Cerebellar nuclear complex (tissue), 1 donor: ENCODE measurements around the gene CCR5AS.
"Not testable (repeated sequence)": the region's sequence is repeated elsewhere in the genome, so short reads cannot be mapped to it uniquely, and the experiment has no call there.

Source experiments
- DNase-seq, 2 experiments: peaks; one replicate each; lab custom pipeline; 2025; lab: John Stamatoyannopoulos, UW

Gene CCR5AS

DNA sequence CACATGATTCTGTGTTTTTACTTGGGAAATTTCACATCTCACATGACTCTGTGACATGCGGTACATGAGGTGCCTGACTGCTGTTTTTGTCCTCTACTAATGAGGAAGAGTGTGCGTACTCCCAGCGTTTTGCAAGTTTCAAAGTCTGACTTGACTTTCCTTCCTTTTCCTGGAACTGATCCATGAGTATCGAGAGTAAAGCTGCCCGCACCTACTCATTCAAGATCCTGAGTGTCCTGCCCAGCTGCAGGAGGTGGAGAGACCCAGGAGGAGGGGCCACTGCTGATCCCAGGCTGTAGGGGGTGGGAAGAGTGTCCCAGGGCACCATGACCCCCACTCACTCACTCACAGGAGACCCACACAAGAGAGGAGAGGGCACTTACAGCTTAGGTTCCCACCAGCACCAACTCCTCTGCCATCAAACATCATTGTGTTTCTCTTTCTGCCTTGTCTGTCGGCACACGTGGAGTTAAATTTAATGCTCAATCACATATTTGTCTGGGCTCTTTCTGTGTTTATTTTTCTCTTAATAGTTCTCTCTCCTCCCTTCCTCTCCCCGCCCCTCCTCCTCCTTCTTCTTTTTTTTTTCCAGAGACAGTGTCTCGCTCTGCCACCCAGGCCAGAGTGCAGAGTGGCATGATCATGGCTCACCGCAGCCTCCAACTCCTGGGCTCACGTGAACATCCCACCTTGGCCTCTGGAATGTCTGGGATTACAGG is 1.4 kb downstream of the CCR5AS start:
- no peak for DNase-seq

DNA sequence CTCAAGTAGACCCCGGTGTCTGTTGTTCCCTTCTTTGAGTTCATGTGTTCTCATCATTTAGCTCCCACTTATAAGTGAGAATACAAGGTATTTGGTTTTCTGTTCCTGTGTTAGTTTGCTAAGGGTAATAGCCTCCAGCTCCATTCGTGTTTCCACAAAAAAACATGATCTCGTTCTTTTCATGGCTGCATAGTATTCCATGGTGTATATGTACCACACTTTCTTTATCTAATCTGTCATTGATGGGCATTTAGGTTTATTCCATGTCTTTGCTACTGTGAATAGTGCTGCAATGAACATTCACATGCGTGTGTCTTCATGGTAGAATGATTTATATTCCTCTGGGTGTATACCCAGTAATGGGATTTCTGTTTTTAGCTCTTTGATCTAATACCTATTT is 4.0 kb downstream of the CCR5AS start:
- not testable (repeated sequence) for DNase-seq

DNA sequence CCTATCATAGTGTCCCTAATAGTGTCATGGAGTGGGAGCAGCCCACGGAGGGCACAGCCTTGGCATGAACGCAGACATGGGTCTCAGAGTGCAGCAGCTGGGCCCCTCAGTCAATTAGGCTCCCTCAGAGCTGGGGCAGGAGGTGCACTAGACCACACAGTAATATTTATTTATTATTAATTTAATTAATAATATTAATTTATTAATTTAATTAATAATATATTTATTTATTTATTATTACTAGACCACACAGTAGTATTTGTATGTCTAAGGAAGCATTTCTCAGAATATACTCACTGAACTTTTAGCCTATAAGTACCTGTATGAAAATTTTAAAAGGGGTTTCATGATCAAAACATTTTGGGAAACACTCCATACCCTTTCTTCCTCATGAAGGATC is 5.3 kb downstream of the CCR5AS start:
- DNase-seq = no peak

DNA sequence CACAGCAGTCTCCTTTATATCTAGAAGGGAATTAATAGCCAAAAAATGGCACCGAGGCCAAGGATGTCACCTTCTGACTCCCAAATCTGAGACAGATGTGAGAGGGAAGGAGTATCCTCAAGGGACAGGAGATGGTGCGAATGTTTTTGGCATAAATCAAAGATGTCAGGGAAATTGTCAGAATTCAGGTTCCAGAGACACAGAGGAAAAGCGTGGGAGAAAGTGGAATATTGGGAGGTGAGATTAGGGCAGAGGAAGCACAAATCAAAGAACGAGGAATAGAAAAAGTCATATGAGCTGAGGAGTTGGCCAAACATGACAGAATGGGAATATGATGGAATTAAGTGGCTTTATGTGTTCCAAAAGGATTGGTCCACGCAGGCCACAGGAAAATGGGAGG is 6.0 kb downstream of the CCR5AS start:
- no peak for DNase-seq

DNA sequence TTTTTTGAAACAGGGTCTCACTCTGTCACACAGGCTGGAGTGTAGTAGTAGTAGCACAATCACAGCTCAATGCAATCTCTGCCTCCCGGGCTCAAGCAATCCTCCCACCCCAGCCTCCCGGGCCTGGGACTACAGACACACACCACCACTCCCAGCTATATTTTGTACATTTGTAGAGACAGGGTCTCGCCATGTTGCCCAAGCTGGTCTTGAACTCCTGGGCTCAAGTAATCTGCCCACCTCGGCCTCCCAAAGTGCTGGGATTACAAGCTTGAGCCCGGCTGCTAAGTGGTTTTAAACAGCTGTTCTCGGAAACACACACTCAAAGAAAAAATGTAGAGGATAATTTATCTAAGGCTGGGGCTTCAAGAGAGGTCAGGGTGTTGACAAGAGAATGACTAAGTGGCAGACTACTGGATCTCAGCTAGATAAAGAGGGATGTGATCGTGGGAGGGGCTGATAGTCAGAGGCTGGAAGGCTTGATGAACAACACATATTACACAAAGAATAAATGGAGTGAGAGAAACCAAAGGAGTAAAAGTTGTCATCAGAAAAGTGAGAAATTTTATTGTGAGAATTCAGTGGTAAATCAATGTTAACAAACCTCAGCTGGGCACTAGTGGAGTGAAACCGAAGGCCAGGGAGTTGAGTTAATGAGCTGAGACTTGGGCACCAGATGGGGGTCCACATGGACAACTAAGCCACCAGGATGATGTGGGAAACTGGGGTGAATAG is 6.7 kb downstream of the CCR5AS start:
- no peak for DNase-seq

DNA sequence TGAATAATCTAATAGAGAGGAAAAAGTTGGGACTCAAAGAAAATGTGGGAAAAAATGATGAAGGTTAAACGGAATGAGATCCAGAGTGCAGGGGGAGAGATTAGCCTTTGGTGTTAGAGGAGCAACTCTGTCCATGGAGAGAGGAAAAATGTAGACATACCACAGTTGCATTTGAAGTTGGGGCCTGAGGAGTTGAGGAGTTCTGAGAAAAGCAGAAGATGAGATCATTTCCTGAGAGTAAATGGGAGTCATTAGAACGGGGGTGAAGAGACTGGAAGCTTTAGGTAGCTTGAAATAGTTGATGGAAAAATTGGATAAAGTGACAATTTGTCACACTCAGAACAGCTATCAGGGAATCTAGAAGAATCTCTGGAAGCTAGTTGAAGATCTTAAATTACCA is 7.3 kb downstream of the CCR5AS start:
- no peak for DNase-seq

DNA sequence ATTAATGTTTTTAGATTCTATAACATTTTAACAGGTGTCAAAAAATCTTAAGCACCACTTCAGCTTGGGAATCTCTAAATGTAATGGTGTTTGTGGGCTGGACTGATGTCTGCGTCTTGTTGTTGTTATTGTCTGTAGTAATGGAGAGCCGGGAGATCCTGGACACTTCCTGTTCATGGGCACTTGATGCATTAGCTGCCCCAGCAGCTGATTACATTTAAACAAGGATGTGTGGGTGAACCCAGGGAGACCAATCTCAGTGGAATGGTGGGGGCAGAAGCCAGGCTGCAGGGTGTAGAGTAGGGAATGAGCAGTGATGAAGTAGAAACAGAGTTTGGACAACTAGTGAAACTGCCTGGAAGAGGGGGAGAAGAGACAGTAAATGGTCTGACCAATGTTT is 7.8 kb downstream of the CCR5AS start:
- no peak for DNase-seq

DNA sequence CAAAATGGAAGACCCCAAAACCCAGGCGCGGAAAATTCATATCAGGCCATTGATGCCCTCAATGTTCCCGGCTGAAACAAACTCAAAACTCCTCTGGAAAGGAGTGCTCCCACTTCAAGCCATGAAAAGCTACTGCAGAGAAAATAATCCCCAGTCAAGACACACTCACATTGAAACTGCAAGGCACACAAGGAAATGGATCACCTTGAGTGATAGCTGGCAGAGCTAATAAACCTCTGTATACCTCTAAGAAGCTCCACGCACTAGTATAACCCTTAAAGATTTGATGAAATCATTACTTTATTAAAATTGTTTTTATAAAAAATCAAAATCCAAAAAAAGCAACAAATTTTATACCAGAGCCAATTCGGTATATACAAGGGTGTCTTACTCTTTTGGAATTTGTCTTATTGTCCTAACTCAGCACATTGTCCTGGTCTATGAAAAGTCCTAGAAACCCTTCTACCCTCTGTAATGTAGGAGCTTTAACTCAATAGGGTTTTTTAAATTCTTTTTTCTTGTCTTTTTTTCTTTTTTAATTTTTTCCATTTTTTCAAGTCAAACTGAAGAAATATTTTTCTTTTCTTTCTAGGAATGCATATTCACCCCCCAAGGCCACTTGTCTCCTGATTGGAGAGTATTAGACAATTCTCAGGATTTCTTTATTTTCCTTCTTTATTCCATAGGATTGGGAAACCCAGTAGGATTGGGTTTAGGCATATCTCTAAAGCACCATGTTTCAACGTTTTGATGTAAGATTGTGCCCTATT is 8.5 kb downstream of the CCR5AS start:
- DNase-seq = no peak

DNA sequence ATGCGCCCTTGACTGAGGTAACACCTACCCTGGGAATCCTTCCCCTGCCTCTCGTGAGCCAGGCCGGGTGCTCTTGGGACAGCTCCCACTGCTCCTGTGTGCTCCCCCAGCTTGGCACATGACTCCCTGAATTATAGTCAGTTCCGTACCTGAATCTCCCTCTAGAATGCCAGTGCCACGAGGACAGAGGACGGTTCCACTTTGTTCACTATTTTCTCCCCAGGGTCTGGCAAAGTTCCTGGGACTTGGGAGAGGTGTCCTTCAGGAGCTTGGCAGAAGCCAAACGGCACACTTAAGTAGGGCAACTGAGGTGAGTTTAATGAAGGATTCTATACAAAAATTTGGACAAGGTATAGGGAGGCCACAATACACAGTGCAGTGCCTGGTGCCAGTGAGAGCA is 9.8 kb downstream of the CCR5AS start:
- DNase-seq = no peak

DNA sequence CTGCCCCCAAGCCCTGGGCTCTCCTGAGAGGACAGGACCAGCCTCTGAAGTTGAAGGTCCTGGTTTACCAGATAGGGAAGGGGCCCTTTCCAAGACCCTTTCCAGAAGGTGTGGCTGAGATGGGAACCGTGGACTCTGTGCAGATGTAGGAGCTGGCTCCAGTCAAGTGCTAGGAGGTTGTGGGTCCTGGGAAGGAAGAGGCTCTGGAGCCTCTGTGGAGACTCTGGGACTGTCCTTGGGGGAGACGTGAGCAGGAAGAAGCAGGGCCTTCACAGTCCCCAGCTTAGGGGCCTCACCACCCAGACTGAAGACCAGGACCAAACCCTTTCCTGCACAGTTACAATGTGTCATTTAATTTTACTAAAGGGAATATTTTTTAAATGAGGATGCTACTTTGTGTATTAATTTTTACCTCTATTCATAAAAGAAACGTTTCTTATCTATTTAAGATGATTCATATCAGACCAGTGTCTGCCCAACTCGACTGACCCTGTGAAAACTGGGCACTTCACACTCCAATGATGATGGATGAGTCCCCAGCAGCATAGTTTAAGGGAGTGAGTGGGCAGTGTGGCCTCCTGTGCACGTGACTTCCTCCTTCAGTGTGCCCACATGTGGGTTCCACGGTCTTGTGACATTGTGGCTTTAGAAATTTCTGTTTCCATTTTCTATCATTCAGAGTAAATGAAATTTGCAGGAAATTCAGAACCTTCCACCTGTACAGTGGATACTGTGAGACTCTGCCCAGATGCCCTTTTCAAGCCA is 10.9 kb downstream of the CCR5AS start:
- no peak for DNase-seq

DNA sequence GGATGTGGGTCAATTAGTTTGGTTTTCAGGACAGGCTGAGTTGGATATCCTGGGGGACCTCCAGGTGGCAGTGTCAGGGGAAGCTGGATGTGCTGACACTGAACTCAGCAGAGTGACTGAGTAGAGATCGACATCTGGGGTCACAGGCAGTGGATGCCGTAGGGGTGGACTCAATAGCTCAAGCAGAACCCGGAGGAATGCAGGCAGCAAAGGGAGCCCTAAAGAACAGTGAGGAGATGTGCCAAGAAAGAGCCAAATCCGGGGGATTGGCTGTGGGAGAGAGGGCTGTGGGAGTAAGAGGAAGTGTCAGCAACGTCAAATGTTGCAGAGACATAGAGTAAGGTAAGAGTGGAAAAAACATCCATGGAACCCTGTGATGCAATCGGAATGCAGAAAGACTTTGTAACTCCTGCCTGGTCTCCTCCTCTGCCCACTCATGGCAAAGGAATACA is 11.6 kb downstream of the CCR5AS start:
- no peak for DNase-seq

DNA sequence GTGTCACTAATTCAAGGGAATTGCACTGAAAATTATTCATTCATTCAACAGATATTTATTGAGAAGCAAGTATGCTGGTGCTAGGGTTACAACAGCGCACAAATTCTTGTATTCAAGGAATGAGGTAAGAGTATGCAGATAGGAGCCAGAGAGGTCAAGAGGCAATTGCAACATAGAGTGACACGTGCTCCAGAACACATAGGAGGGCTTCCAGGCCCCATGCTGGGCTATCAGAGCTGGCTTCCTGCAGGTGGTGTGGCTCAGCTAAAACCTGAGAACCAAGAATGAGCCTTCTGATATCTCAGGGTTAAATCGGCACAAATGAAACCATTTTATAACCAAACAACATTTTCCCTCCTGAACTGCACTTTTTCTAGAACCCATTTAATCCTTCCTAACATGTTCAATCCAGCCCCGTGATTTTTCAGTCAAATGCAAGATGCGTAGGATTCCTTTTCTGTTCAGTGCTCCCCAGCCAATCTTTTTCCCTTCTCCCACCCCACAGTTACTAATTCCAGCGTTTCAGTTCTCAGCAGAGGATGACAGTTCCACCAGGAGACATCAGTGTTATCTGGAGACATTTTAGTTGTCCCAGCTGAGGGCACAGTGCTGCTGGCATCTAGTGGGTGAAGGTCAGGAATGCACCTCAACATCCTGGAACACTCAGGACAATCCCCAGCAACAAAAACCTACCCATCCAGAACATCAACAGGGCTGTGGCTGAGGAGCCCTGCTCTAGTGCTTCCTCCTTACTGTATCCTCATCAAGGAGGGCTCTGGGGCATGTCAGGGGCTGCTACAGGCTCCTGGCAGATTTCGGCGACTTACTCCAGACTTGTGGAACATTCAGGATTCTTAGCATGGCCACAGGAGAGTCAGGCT is 13.1 kb downstream of the CCR5AS start:
- DNase-seq = no peak

DNA sequence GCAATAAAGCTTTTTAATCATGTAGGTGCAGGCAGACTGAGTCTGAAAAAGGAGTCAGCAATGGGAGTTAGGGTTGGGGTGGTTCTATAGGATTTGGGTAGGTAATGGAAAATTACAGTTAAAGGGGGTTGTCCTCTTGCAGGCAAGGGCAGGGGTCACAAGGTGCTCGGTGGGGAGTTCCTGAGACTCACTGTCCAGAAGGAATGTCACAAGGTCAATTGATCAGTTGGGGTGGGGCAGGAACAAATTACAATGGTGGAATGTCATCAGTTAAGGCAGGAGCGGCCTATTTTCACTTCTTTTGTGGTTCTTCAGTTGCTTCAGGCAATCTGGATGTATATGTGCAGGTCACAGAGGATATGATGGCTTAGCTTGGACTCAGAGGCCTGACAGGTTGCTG is 13.9 kb downstream of the CCR5AS start:
- no peak for DNase-seq

DNA sequence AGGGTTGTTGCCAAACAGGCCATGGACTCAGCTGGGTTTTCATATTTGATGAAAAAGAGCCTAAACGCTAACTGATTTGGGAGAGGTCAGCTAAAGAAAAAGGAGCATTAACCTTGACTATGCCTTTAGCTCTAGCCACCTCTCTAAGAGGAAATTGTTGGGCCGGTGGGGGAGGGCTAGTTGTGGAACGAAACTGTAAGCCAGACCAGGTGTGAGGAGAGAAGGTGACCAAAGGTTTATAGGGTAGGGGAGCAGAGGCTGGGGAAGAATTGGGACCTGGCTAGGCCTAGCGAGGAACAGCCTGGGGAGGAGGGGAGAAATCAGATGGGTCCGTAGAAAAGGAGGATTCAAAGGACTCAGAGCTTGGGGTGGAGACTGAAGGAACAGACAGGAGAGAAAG is 15.3 kb downstream of the CCR5AS start:
- DNase-seq = not testable (repeated sequence)

DNA sequence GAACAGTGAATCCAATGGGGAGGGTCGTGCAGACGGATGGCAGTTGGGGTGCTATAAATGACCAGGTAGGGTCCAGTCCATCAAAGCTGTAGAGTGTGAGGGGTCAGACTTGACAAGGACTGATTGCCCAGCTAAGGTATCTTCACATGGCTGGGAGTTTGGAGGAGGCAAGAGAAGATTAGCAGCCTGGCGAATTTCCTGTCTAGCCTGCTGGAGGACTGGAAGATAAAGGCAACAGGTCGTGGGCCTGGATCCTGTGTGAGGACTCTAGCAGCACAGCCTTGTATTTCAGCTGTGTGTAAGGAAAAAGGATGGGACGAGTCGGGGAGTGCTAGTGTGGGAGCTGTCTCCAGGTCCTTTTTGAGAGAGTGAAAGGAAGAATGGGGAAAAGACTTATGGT is 17.6 kb downstream of the CCR5AS start:
- DNase-seq = no peak

DNA sequence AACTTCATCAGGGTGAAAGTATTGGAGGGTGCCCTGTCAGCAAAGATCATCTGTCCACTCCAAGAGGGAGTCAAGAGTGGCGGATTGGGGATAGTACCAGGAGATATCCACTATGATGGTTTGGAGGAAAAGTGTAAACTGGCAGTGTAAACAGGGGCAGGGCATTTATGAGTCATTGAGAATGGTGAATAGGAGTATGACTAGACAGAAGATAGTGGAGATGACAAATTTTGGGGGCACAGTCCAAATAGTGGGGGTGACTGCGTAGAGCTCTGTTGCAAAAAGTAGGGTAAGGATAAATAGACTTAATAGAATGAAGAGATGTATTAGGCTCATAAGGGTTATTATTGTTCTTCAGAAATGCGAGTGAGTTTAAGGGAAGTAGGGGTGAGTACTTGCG is 18.0 kb downstream of the CCR5AS start:
- not testable (repeated sequence) for DNase-seq

DNA sequence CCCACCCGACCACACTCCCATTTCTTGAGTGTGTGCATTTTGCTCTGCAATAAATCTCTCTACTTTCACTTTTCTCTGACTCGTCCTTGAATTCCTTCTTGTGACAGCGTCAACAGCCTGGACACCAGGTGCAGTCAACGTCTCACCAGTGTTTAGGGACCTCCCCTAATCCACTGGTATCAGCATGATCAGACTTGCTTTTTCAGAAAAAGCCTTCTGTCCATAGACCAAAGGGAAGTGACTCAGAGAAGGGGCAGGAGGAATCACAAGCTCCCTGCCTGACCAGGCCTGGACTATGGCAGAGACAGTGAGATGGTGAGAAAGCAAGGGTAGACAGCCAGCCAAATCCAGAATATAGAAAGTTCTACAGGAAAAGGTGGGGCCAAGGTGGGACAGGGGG is 20.7 kb downstream of the CCR5AS start:
- no peak for DNase-seq

DNA sequence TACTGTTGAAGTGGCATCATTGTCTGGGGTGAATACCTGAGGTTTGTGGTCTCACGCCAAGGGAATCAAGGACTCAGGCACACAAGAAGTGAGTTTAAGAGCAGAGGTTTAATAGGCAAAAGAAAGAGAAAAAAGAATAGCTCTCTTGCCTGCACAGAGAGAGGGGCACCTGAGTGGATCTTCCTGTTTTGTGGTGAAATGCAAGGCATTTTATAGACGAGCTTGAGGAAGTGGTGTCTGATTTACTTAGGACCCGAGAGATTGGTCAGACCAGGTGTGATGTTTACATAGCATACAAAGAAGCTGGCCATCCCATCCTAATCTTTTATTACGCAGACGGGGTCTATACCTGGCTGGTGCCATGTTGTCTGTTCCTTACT is 22.9 kb downstream of the CCR5AS start:
- no peak for DNase-seq

DNA sequence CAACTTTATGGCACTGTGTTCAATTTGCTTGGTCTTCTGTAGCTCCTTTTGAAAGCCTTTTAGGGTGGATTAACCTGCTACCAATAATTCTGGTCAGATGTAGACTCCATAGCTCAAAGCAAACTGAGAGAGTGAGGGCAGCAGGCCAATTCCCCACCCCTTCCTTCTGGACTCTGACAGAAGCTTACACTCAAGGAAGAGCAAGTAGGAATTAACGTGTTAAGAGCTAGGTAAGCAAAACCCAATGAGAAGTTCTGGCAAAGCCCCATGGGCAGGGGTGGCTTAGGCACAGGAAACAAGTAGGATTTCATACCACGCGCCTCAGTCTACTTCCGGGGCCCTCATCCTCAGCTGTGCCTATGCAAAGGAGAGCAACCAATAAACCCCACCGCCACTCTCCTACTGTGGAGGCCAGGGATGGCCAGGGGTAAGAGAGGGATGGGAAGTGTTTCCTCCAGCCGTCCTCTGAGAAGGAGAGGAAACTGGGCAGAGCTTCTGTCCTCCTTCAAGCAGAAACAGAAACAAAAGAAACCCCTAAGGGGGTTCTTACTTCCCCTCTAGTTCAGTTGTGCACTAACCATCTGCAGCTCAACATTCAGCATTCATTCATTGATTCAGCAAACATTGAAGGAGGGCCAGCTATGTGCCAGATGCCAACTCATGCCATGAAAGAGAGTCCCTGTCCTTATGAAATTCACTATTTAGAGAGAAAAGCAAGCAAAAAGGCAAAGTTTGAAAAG is 23.5 kb downstream of the CCR5AS start:
- DNase-seq = no peak

DNA sequence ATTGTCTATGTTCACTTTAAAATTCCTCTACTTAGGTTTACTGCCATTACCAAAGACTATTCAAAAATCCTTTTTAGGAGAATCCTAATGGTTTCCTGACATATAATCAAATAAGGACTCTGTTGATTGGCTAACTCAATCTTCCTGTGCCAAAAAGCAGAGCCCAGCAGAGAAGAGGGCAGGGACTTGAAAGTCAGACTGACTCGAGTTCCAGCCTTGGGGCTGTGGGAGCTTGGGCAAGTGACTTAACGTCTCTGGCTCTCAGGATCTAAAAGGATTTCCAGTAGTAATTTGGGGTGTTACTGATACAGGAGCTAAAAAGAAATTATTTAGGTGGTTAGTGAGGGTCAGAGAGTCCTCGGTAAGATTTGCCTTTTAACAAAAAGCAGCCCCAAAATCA is 25.2 kb downstream of the CCR5AS start:
- DNase-seq = no peak
